Measurements from ENCODE around the gene IPO13. TPM values are rescaled to one million over a fixed set of nuclear protein-coding genes. Genes with fewer than 3 reads are reported as not detected.

The IPO13 gene
- total and polyA plus RNA-seq, 3 donors from 2014 or later = 67.3 to 138 (median 77.0) TPM

- no peaks in the 10 kb centered on the region for H3K36me3 ChIP-seq (ENCODE audit: low read depth, missing control alignments)
- TF ChIP-seq, protein P1, sequence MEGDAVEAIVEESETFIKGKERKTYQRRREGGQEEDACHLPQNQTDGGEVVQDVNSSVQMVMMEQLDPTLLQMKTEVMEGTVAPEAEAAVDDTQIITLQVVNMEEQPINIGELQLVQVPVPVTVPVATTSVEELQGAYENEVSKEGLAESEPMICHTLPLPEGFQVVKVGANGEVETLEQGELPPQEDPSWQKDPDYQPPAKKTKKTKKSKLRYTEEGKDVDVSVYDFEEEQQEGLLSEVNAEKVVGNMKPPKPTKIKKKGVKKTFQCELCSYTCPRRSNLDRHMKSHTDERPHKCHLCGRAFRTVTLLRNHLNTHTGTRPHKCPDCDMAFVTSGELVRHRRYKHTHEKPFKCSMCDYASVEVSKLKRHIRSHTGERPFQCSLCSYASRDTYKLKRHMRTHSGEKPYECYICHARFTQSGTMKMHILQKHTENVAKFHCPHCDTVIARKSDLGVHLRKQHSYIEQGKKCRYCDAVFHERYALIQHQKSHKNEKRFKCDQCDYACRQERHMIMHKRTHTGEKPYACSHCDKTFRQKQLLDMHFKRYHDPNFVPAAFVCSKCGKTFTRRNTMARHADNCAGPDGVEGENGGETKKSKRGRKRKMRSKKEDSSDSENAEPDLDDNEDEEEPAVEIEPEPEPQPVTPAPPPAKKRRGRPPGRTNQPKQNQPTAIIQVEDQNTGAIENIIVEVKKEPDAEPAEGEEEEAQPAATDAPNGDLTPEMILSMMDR (IDR thresholded peaks at IDR 0.05) = no peak
- TF ChIP-seq POLR2A (IDR thresholded peaks at IDR 0.05) = no peak
- no peak overlapping the region for H3K27ac ChIP-seq
- DNase-seq = no peak
- no peak overlapping the region for H3K4me3 ChIP-seq
- intact Hi-C loops (cut with DNase I; ENCODE audit: low total_unique reads) = loop anchor here (10.0 kb wide), 1 partner anchor 404 kb away; the partner anchor contains the start of gene PTPRF
- no peaks in the 10 kb centered on the region for H3K27me3 ChIP-seq
- no peaks in the 10 kb centered on the region for H3K9me3 ChIP-seq
- 62 to 74% methylated on average over 3 of the region's 3 CpGs for WGBS, 2 donors
- peaks cover 7% of the 10 kb centered on the region for H3K4me1 ChIP-seq
Measured at GRCh38 chr1:43938892-43939587, 7.7 kb upstream of the IPO13 start.

DNA sequence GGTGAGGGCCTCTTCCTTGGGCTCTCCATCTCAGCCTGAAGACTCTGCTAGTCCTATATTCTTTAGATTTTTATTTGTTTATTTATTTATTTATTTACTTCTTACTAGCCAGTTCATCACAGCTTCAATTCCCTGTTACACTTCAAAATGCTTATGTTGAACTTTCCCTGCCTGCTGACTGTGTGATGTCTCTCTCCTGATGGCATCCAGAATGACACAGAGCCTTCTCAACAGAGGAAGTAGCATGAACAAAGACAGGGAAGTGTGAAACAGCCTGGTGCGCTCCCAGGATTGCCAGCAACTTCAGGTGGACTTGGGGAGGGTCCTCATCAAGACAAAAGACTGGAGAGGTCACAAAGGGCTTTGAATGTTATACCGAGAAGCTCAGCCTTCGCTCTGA lies 4.3 kb upstream of the IPO13 start:
- no peak overlapping the region for H3K4me3 ChIP-seq
- H3K27ac ChIP-seq = no peak overlapping the region
- H3K9me3 ChIP-seq = no peaks in the 10 kb centered on the region
- H3K4me1 ChIP-seq = peaks cover 9% of the 10 kb centered on the region
- no peaks in the 10 kb centered on the region for H3K36me3 ChIP-seq (ENCODE audit: low read depth, missing control alignments)
- TF ChIP-seq POLR2A (IDR thresholded peaks at IDR 0.05) = no peak
- TF ChIP-seq, protein P1 (IDR thresholded peaks at IDR 0.05) = no peak
- whole genome bisulfite sequencing, 2 donors = 92 to 96% methylated on average over 3 of the region's 3 CpGs
- no peaks in the 10 kb centered on the region for H3K27me3 ChIP-seq
- no peak for DNase-seq
- intact Hi-C loops (cut with DNase I; ENCODE audit: low total_unique reads) = no loop called here

- Histone ChIP-seq H3K36me3 (ENCODE audit: low read depth, missing control alignments) (no peaks in the 10 kb centered on the region), H3K4me3 (no peak overlapping the region), H3K9me3 (no peaks in the 10 kb centered on the region), H3K27ac (no peak overlapping the region), H3K4me1 (peaks cover 21% of the 10 kb centered on the region), H3K27me3 (no peaks in the 10 kb centered on the region)
- TF ChIP-seq, protein P1 (IDR thresholded peaks at IDR 0.05) = no peak
- TF ChIP-seq POLR2A (IDR thresholded peaks at IDR 0.05) = no peak
- 100% methylated on average over 1 of the region's 1 CpG for WGBS, 2 donors
- DNase-seq = no peak
- intact Hi-C loops (cut with DNase I; ENCODE audit: low total_unique reads) = no loop called here
Measured at GRCh38 chr1:43944860-43945259, 1.9 kb upstream of the IPO13 start.

- peak overlapping the region; percentile 68 to 86 for H3K4me3 ChIP-seq
- H3K4me1 ChIP-seq = peaks cover 21% of the 10 kb centered on the region
- no peaks in the 10 kb centered on the region for H3K27me3 ChIP-seq
- no peak for DNase-seq
- H3K27ac ChIP-seq = peak overlapping the region; percentile 93
- H3K9me3 ChIP-seq = no peaks in the 10 kb centered on the region
- 6 to 16% methylated on average over 3 of the region's 3 CpGs for WGBS, 2 donors
- no peaks in the 10 kb centered on the region for H3K36me3 ChIP-seq (ENCODE audit: low read depth, missing control alignments)
- intact Hi-C loops (cut with DNase I; ENCODE audit: low total_unique reads) = no loop called here
- TF ChIP-seq POLR2A (IDR thresholded peaks at IDR 0.05) = no peak
- TF ChIP-seq, protein P1 (IDR thresholded peaks at IDR 0.05) = no peak
Measured at GRCh38 chr1:43945674-43946235, 995 bp upstream of the IPO13 start.
